ENCODE data around the gene CSRNP3. TPM values are rescaled to one million over a fixed set of nuclear protein-coding genes. Genes with fewer than 3 reads are reported as not detected.

Gene CSRNP3
- total and polyA plus RNA-seq, 12 donors, result 0.77 to 9.4 (median 4.7) TPM

DNA sequence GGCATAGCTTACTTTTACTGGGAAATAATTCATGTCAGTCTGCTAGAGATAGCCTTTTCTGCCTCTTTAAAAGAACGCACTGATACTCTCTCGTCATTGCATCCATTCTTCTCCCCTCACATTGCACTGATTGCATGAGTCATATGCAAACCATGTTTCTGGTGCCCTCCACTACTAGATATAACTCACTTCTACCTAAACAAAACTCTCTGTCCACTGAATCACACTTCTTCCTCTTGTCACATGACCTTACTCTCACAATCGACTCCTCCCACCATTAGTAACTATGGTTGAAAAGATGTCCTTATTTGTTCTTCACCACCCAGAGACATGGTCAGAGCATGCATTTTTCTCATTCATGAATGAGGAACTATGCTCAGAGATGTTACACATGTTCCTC, 158.0 kb downstream of the CSRNP3 start:
- ATAC-seq (no peak), DNase-seq (no peak)
- no peaks in the 10 kb centered on the region for H3K4me1 ChIP-seq
- WGBS, 2 donors, result 90 to 91% methylated on average over 3 of the region's 3 CpGs
- no peak for TF ChIP-seq CTCF (IDR thresholded peaks at IDR 0.05)
- no peaks in the 10 kb centered on the region for H3K27me3 ChIP-seq
- H3K4me3 ChIP-seq, result no peak overlapping the region
- H3K27ac ChIP-seq, result no peak overlapping the region
- no peaks in the 10 kb centered on the region for H3K9me3 ChIP-seq
- peaks cover 0 to 10% (median 0%) of the 10 kb centered on the region in 9 donors for H3K36me3 ChIP-seq
- intact Hi-C loops (cut with DNase I), result no loop called here

- WGBS, 2 donors, result 93 to 98% methylated on average over 2 of the region's 2 CpGs
- Histone ChIP-seq H3K27ac (no peak overlapping the region), H3K36me3 (peaks cover 0 to 10% (median 0%) of the 10 kb centered on the region in 9 donors), H3K9me3 (no peaks in the 10 kb centered on the region), H3K27me3 (no peaks in the 10 kb centered on the region), H3K4me3 (no peak overlapping the region), H3K4me1 (peaks cover 0 to 4% (median 3%) of the 10 kb centered on the region in 9 donors)
- TF ChIP-seq CTCF (IDR thresholded peaks at IDR 0.05), result no peak
- intact Hi-C loops (cut with DNase I), result no loop called here
- DNase-seq (no peak), ATAC-seq (no peak)
Observed at GRCh38 chr2:165629776-165630175, 160.3 kb downstream of the CSRNP3 start.

DNA sequence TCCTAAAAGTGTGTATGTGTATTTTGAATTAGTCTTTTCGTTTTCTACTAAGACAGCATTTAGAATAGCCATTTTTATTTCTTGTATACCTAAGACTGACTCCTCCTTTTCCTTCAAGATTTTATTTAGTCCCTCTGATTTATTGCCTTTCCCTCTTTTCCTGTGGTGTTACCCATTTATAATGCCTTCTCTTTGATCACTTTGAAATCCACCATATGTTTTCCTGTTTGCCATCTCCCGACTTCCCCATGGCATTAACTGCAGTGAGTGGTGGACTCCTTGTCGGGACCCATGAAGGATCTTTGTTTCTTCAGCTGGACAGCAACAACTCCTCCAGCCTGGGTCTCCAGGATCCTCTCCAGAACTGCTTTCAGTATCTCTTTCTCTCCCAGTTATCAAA, 160.7 kb downstream of the CSRNP3 start:
- intact Hi-C loops (cut with DNase I), result no loop called here
- 75 to 79% methylated on average over 3 of the region's 3 CpGs for WGBS, 2 donors
- no peaks in the 10 kb centered on the region for H3K27me3 ChIP-seq
- no peak for ATAC-seq
- no peaks in the 10 kb centered on the region for H3K9me3 ChIP-seq
- H3K36me3 ChIP-seq, result peaks cover 0 to 10% (median 0%) of the 10 kb centered on the region in 9 donors
- peaks cover 0 to 9% (median 4%) of the 10 kb centered on the region in 9 donors for H3K4me1 ChIP-seq
- H3K27ac ChIP-seq, result no peak overlapping the region
- H3K4me3 ChIP-seq, result no peak overlapping the region
- no peak for DNase-seq
- TF ChIP-seq CTCF (IDR thresholded peaks at IDR 0.05), result no peak

DNA sequence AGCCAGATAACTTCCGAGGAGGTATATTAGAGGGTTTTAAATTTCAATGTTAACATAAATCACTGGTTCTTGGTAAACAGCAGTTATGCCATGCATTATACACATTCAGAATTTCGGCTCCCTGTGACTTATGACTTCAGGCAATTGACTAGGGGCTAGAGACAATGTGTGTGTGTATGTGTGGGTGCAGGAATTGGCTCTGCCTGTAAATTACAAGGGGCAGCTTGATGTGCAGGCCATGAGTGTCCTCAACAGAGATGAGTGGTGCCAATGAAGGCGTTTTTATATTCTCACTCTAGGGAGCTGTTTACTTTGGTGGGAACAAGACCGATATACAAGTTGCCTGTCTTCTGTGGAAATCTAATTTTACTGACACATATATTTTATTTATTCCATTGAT, 161.6 kb downstream of the CSRNP3 start:
- H3K9me3 ChIP-seq, result no peaks in the 10 kb centered on the region
- no peaks in the 10 kb centered on the region for H3K27me3 ChIP-seq
- no peak overlapping the region for H3K27ac ChIP-seq
- no peak overlapping the region for H3K4me3 ChIP-seq
- peaks cover 0 to 10% (median 4%) of the 10 kb centered on the region in 9 donors for H3K4me1 ChIP-seq
- 76 to 89% methylated on average over 4 of the region's 4 CpGs for whole genome bisulfite sequencing, 2 donors
- intact Hi-C loops (cut with DNase I), result no loop called here
- DNase-seq (no peak), ATAC-seq (no peak)
- TF ChIP-seq CTCF (IDR thresholded peaks at IDR 0.05), result no peak
- peaks cover 0 to 9% (median 0%) of the 10 kb centered on the region in 9 donors for H3K36me3 ChIP-seq
